ENCODE data around the gene CTNND2.
A peak's percentile ranks its signal among the peaks of the same experiment; 100 is the strongest.

The CTNND2 gene

GRCh38 chr5:11000515-11001353 is 903.5 kb downstream of the CTNND2 start:
- no peak for DNase-seq

GRCh38 chr5:10999714-11000113 is 904.5 kb downstream of the CTNND2 start:
- DNase-seq, result no peak

DNA sequence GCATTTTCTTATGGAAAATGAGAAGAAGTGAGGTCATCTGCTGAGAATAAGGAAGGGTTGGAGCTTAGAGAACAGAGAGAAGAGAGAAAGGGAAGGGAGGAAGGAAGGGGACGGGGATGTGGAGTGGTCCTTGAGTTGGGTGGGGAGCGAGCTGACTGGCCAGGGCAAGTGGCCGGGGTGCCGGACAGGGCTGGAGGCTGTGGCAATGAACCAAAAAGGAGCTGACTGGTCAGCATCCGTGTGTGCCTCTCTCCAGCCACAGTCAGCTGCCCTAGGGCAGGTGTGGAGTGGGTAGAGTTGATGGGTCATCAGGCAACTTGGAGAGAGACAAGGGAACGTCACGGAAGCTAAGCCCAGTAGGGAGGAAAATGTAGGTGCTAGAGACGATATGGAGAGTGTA is 908.4 kb downstream of the CTNND2 start:
- no peak for DNase-seq

- DNase-seq, result no peak
Observed at GRCh38 chr5:10994091-10994986, 909.9 kb downstream of the CTNND2 start.

DNA sequence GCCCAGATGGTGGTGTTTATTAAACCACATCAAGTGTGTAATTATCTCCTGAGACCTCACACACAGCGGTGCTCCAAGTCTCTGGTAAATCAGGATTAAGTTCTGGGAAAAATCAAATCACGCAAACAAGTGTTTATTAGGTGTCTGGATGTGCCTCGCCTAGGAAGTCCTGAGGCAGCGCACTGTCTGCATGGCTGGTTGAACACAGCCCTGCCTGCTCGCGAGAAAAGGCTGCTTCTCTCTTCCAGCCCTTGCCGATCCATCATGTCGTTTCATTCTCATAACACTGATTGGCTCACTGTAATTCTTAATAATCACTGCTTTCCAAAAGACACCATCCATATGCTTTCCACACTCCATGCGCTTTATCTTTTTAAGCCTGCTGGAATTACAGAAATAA is 913.6 kb downstream of the CTNND2 start:
- no peak for DNase-seq

DNA sequence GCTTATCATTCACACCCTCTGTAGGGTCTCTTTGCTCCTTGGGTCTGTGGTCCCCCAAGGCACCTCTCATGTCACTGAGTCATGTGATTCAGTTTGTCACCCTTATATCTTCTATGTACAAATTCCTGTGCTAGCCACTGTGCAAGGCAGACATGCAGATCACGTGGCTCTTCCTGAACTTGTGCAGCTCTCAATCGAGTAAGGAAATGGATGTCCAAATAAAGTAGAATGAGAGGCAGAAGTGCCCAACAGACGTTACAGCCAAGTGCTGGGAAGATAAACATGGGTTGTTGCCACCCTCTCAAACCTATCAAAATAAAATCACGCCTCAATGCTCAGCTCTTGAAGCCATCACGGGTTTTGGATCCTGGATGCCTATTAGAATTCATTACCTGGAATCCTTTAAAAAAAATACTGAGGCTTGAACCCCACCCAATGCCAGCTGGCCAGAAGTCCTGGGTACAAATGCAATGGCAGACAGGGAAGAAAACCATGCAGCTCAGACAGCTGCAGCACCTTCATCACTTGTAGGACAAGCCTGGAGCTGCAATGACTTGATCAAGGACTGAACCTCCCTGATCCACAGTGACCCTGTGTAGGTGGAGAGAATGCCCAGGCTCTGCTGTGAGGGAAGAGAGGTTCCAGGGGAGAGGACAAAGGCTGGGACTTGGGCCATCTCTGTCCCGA is 914.5 kb downstream of the CTNND2 start:
- DNase-seq, result no peak

DNA sequence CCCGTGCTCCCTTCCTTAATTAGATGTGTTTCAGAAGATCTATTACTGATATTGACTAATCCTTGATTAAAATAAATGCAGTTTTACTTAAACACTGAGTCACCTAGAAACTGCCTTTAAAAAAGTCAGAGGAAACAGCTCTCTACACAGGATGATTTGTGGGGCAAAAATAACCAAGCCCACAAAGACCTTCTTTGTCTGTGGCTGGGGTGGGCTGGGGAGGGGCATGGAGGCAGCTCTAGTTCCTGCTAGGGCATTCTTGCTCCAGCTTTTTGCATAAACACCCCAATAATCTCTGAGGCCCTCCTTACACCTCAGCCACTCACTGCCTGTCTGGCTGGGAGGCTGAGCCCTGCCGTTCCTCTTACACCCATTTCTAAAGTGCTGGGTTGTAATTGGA is 915.6 kb downstream of the CTNND2 start:
- DNase-seq, result no peak

DNA sequence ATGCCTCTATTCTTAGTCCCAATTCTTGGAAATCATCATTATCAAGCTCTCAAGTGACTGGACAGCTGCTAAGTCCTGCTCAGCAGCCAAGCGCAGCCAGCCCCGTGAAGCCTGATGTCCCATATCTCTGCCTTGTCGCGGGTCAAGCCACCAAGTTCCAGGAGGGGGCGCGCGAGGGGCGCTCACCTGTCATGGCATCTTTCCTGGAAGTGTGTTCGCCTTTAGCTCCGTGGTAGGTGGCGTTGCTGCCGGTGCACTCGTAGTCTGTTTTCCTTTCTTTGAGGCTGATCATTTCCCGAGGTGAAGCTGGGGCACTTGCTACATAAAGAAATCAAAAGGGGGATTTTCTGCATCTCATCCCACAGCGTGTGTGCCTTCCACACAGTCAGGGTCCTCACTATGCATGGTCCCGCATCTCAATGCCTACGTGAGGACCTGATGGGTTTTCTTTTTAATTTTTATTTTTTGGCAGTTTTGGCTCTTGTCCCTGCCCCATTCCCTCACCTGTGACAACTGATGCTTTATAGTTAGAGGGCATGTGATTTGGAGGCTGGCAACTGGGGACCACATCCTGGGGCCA is 916.2 kb downstream of the CTNND2 start:
- DNase-seq, result peak; percentile 60

- no peak for DNase-seq
Observed at GRCh38 chr5:10987276-10987924, 916.8 kb downstream of the CTNND2 start.

GRCh38 chr5:10985721-10986110 is 918.5 kb downstream of the CTNND2 start:
- no peak for DNase-seq

GRCh38 chr5:10985091-10985720 is 919.0 kb downstream of the CTNND2 start:
- no peak for DNase-seq

DNA sequence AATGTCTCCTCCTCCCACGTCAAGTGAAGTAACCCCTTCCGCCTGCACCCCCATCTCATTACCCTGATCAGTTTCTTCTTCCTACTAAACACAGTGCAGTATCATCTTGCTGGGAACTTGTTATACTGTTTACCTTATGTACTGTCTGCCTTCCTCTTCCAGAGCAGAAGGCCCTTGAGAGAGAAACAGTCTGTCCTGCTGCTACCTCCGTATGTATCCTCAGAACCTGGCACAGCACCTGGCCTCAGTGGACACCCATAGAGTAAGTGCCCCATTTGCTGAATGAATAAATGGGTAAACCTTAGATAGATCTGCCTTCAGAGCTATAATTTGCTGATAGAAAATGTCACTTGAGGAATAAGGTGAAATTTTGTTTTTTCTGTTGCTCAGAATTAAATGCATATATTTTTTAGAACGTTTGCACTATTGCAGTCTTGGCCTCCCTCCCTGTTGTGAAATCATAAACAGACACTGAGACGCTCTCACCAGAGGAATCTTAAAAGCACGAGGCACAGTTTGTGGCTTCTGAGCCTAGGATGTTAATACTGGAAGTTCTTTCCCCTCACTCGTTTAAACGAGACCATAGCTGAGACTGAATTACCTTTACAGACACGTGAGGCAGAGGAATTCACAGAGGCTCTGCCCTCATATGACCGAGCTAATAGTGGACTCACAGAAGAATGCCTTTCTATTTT is 920.1 kb downstream of the CTNND2 start:
- DNase-seq, result no peak

- no peak for DNase-seq
Observed at GRCh38 chr5:10982626-10983025, 921.6 kb downstream of the CTNND2 start.

DNA sequence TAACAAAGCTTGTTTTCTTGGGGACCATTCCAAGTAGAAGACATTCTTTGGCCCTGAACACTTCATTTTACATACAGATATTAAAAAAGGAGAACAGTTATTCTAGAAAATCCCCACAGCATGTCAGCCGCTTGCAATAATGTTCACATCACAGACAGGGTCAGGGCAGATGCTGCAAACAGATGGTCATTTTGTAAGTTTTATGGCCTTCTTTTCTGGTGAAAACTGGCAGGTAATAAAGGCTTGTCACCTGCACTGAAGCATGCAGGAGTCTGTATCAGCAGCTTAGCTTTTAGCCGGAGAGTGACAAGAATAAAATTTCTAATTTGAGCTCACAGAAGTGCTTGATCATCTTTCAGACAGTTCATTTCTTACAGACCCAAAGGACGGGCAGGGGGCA is 922.3 kb downstream of the CTNND2 start:
- DNase-seq, result no peak

- DNase-seq, result no peak
Observed at GRCh38 chr5:10977011-10977410, 927.2 kb downstream of the CTNND2 start.

DNA sequence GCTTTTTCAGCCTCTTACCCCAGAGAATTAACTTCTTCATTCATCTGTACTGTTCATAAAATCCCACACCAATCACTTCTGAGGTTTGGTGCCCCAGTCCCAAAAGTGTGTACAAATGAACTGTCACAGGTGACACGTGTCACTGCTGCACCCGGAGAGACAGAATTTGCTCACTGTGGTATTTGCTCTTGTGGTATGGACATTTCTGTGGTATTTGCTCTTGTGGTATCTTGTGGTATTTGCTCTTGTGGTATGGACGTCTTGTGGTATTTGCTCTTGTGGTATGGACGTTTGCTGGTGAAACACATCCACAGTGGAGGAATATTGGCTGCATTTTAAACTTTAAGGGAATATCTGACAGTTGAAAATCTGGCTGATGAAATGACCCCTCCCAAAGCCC is 928.3 kb downstream of the CTNND2 start:
- DNase-seq, result no peak

DNA sequence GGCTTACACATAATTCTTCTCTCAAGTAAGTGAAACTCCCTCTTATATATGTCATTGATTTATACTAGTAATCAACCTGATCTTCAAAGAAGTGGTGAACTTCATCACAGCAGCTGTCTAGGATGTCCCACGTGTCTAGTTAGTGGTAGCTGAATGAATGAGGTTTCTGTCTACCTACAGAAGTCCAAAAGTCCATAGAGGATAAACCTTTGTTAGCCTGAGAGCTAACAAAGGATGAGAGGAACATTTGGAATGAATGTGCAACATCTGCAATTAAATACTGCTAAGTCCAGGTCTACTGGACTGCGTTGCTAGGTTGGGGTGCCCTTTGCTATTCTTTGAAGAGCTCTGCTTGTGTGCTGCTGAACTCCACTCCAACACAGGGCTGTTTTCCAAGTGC is 929.4 kb downstream of the CTNND2 start:
- no peak for DNase-seq

GRCh38 chr5:10973316-10973715 is 930.9 kb downstream of the CTNND2 start:
- no peak for DNase-seq

DNA sequence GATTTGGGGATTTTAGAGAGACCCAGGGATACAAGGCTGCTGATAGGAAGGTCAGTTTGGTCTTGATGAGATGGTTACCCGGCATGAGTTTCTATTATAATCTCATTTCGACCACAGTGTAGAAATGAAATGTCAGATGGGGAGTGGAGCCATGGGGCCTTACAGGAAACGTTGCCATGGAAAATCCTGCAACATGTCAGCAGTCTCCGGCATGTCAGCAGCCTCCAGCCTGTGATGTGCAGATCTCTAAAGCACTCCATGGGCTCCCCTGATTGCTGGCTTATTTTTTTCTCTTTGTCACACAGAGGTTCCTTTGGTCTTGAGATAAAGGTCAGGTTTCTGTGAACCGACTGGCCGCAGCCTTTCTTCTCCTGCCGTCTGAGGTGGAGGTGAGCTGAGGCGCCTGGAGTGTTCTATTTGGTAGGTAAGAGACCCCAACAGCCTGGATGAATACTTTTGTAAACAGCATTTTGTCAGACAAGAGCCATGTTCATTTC is 934.5 kb downstream of the CTNND2 start:
- DNase-seq, result no peak

DNA sequence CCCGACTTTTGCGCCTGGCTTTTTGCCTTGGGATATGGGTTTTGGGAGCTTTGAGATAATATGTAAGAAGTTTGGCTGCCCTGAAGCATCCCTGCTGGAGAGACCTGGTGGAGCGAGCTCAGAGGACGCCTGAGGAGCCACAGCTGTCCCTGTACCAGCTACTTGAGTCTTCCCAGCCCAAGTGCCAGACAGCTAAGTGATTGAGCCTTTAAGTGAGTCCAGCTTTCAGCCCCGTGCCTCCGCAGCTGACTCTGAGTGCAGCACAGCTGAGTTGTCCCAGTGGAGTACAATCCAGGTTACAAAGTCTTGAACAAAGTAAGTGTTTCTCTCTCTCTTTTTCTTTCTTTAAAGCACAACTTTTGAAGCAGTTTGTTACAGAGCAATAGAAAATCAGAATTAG is 939.4 kb downstream of the CTNND2 start:
- no peak for DNase-seq

DNA sequence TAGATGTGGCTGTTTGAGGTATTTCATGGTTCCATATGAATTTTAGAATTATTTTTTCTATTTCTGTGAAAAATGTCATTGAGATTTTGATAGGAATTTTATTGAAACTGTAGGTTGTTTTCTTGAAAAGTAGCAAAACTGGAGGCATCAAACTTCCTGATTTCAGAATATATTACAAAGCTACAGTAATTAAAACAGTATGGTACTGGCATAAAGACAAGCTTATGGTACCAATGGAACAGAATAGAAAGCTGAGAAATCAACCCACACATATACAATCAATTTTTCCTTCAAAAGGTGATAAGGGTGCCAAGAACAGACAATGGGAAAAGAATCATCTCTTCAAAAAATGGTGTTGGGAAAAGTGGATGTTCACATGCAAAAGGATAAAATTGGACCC is 945.5 kb downstream of the CTNND2 start:
- no peak for DNase-seq

Measured in kidney glomerular epithelial cell (primary cell).